IMR-90 (cell line): ENCODE measurements around the gene SH3RF3. TPM values are rescaled to one million over a fixed set of nuclear protein-coding genes. Genes with fewer than 3 reads are reported as not detected.
A peak's percentile ranks its signal among the peaks of the same experiment; 100 is the strongest.

Source experiments
- ATAC-seq: fragments of 200-7000 bp; cut with Tn5 transposase; 2 replicates; pipeline ENCODE4 v1.9.1; 2020; ENCODE audit warnings: low read depth, mild to moderate bottlenecking, moderate library complexity
- BruUV-seq: library from RNA; stranded (reverse); fragments of 400-500 nt; replicated peaks from 2 replicates; lab custom pipeline; 2021; lab: Mats Ljungman, UMichigan
- CTCF ChIA-PET: fragments of 300-600 bp; formaldehyde crosslinking; extraction: SDS; loops from one replicate; lab custom pipeline; 2021; ENCODE audit warnings: antibody characterized with exemption; lab: Yijun Ruan, JAX
- POLR2A ChIA-PET: fragments of 300-600 bp; sonication (Branson Sonifier 250); formaldehyde crosslinking; loops from one replicate; lab custom pipeline; 2022; ENCODE audit warnings: antibody characterized with exemption; ENCODE audit not compliant: unreplicated experiment; lab: Charles Lee
- DNase-seq: peaks from one replicate; pipeline ENCODE4 v3.0.0; 2013
- H2AFZ ChIP-seq: replicated peaks from 2 replicates; pipeline ENCODE3; 2013; ENCODE audit warnings: low read length, mild to moderate bottlenecking; ENCODE audit not compliant: poor library complexity
- H2AK5ac ChIP-seq: 2 replicates; pipeline ENCODE4 v1.6.1; 2013; ENCODE audit warnings: low read depth, low read length, inconsistent platforms
- H2AK9ac ChIP-seq: replicated peaks from 2 replicates; pipeline ENCODE3; 2013; ENCODE audit warnings: mild to moderate bottlenecking, low read depth, low read length, moderate library complexity; ENCODE audit not compliant: poor library complexity
- H2BK120ac ChIP-seq: 2 replicates; pipeline ENCODE4 v1.6.1; 2013; ENCODE audit warnings: low read depth, low read length, inconsistent platforms
- H2BK15ac ChIP-seq: 3 replicates; pipeline ENCODE4 v1.6.1; 2013; ENCODE audit warnings: low read depth, low read length, inconsistent platforms
- H2BK20ac ChIP-seq: 2 replicates; pipeline ENCODE4 v1.6.1; 2013; ENCODE audit warnings: low read depth, mild to moderate bottlenecking, inconsistent platforms, low read length, moderate library complexity
- H2BK5ac ChIP-seq: 2 replicates; pipeline ENCODE4 v1.6.1; 2013; ENCODE audit warnings: mild to moderate bottlenecking, low read depth, low read length, inconsistent platforms; ENCODE audit not compliant: poor library complexity, severe bottlenecking
- H3K14ac ChIP-seq: replicated peaks from 2 replicates; pipeline ENCODE4 v1.6.1; 2013; ENCODE audit warnings: low read depth, low read length, inconsistent platforms
- H3K18ac ChIP-seq: 2 replicates; pipeline ENCODE4 v1.6.1; 2013; ENCODE audit warnings: low read depth, low read length, control low read depth
- H3K23ac ChIP-seq: 2 replicates; pipeline ENCODE4 v1.6.1; 2013; ENCODE audit warnings: low read depth, low read length, inconsistent platforms
- H3K27ac ChIP-seq: 2 replicates; pipeline ENCODE4 v1.5.1; 2013; ENCODE audit warnings: mild to moderate bottlenecking, control low read depth, low read length; ENCODE audit not compliant: insufficient read depth
- H3K27me3 ChIP-seq: 2 replicates; pipeline ENCODE4 v1.6.1; 2013; ENCODE audit warnings: low read length; ENCODE audit not compliant: control insufficient read depth, insufficient read depth
- H3K36me3 ChIP-seq: 2 replicates; pipeline ENCODE4 v1.6.1; 2013; ENCODE audit warnings: low read length, mixed read lengths; ENCODE audit not compliant: control insufficient read depth, insufficient read depth
- H3K4ac ChIP-seq: 2 replicates; pipeline ENCODE4 v1.6.1; 2013; ENCODE audit warnings: low read depth, low read length, inconsistent platforms
- H3K4me1 ChIP-seq: 2 replicates; pipeline ENCODE4 v1.6.1; 2013; ENCODE audit warnings: low read length, mixed read lengths; ENCODE audit not compliant: control insufficient read depth, insufficient read depth
- H3K4me2 ChIP-seq: 2 replicates; pipeline ENCODE4 v1.6.1; 2013; ENCODE audit warnings: low read depth, mild to moderate bottlenecking, control low read depth, low read length, moderate library complexity
- H3K4me3 ChIP-seq: 2 replicates; pipeline ENCODE4 v1.5.1; 2013; ENCODE audit warnings: low read depth, mild to moderate bottlenecking, control low read depth, low read length, moderate library complexity; ENCODE audit not compliant: insufficient read depth
- H3K56ac ChIP-seq: 2 replicates; pipeline ENCODE4 v1.6.1; 2013; ENCODE audit warnings: low read length, inconsistent platforms; ENCODE audit not compliant: insufficient read depth; ENCODE audit errors: extremely low read depth
- H3K79me1 ChIP-seq, 2 experiments: 2 replicates each; pipeline ENCODE4 v1.6.1; 2013; ENCODE audit warnings: low read length in 2 of 2, inconsistent platforms in 1 of 2, low read depth in 1 of 2
- H3K9ac ChIP-seq: 2 replicates; pipeline ENCODE4 v1.6.1; 2013; ENCODE audit warnings: low read depth, low read length, control low read depth
- H3K9me1 ChIP-seq: 2 replicates; pipeline ENCODE4 v1.6.1; 2013; ENCODE audit warnings: low read length, inconsistent platforms; ENCODE audit not compliant: insufficient read depth
- H3K9me3 ChIP-seq: 2 replicates; pipeline ENCODE4 v1.6.1; 2013; ENCODE audit warnings: low read length; ENCODE audit not compliant: control insufficient read depth, insufficient read depth
- H4K20me1 ChIP-seq: 2 replicates; pipeline ENCODE4 v1.6.1; 2013; ENCODE audit warnings: low read length, inconsistent platforms; ENCODE audit not compliant: insufficient read depth
- H4K5ac ChIP-seq: 2 replicates; pipeline ENCODE4 v1.6.1; 2013; ENCODE audit warnings: mild to moderate bottlenecking, low read depth, low read length, control low read depth
- H4K8ac ChIP-seq, 2 experiments: 2 replicates each; pipeline ENCODE4 v1.6.1; 2013; ENCODE audit warnings: low read depth in 2 of 2, low read length in 2 of 2, control low read depth in 1 of 2, inconsistent platforms in 1 of 2
- H4K91ac ChIP-seq: 2 replicates; pipeline ENCODE4 v1.6.1; 2013; ENCODE audit warnings: low read depth, low read length, inconsistent platforms; ENCODE audit not compliant: insufficient read depth
- BHLHE40 ChIP-seq: fragments of 150-350 bp; IDR thresholded peaks from 2 replicates; pipeline ENCODE4 v1.6.1; 2016; ENCODE audit warnings: mild to moderate bottlenecking, low read depth, low read length
- CEBPB ChIP-seq: IDR thresholded peaks from 2 replicates; pipeline ENCODE4 v1.6.1; 2012; ENCODE audit warnings: low read depth, low read length, improper control_type of control experiment
- CHD1 ChIP-seq: IDR thresholded peaks from 2 replicates; pipeline ENCODE4 v1.6.1; 2012; ENCODE audit warnings: low read depth, low read length, improper control_type of control experiment
- CTCF ChIP-seq: conservative IDR thresholded peaks from 2 replicates; pipeline ENCODE4 v1.5.1; 2012; ENCODE audit warnings: mild to moderate bottlenecking, low read depth, low read length, improper control_type of control experiment
- FOS ChIP-seq: fragments of 150-350 bp; IDR thresholded peaks from 2 replicates; pipeline ENCODE4 v1.6.1; 2016; ENCODE audit warnings: low read depth, low read length
- POLR2A ChIP-seq: IDR thresholded peaks from 2 replicates; pipeline ENCODE4 v1.6.1; 2012; ENCODE audit warnings: mild to moderate bottlenecking, low read depth, low read length
- RCOR1 ChIP-seq: IDR thresholded peaks from 2 replicates; pipeline ENCODE4 v1.6.1; 2012; ENCODE audit warnings: mild to moderate bottlenecking, low read length, improper control_type of control experiment; ENCODE audit not compliant: insufficient replicate concordance
- SMC3 ChIP-seq: fragments of 150-350 bp; IDR thresholded peaks from 2 replicates; pipeline ENCODE4 v1.6.1; 2016; ENCODE audit warnings: low read depth, mild to moderate bottlenecking, antibody characterized with exemption, low read length, moderate library complexity
- WGBS, 2 experiments: methylation state at CpG; one replicate each; pipeline versions ENCODE4 v1.1.5 to v1.1.7; 2013; ENCODE audit warnings: missing lambda C conversion rate in 2 of 2; ENCODE audit not compliant: insufficient read length in 1 of 2; ENCODE audit errors: extremely low coverage in 2 of 2; 5-methylcytosine and 5-hydroxymethylcytosine counted together
- dilution Hi-C: fragments of 300-500 bp; cut with HindIII; formaldehyde crosslinking; loops from one replicate; pipeline ENCODE4 v1.14.3; 2018; ENCODE audit warnings: low sequenced_read_pairs; ENCODE audit not compliant: unreplicated experiment
- in situ Hi-C: fragments of 300-500 bp; cut with MboI; formaldehyde crosslinking; loops from 3 replicates; pipeline ENCODE4 v1.14.3; 2019; ENCODE audit warnings: low sequenced_read_pairs, inconsistent platforms, mixed read lengths
- intact Hi-C: fragments of 100-400 bp; cut with micrococcal nuclease; formaldehyde crosslinking; loops from 2 replicates; pipeline ENCODE4 v1.10.0; 2022
- polyA plus RNA-seq, 3 experiments: library from polyadenylated mRNA; depleted of rRNA; stranded (reverse); fragments of >200 nt; gene quantifications; 2 replicates each; pipeline ENCODE4 v1.2.3, GENCODE V29; 2012; ENCODE audit warnings: low replicate concordance in 1 of 3
- total RNA-seq: library from RNA; depleted of rRNA; stranded (reverse); fragments of >200 nt; gene quantifications from 2 replicates; pipeline ENCODE4 v1.2.3, GENCODE V29; 2012
- TF ChIP-seq, protein P1 (sequence below): fragments of 150-350 bp; IDR thresholded peaks from 2 replicates; pipeline ENCODE4 v1.6.1; 2017; ENCODE audit warnings: mild to moderate bottlenecking, antibody characterized with exemption, low read length, low read depth

Gene SH3RF3
- total and polyA plus RNA-seq, 2 of the 4 experiments (the other 2 are of a cell fraction), result 3.4 to 5.3 TPM

- no TSS peak for BruUV-seq
- intact Hi-C loops, result loop anchor here (2.0 kb wide), 1 partner anchor 195 kb away; no protein-coding TSS in a partner anchor
- Histone ChIP-seq H2BK20ac (no peak overlapping the region), H4K20me1 (peaks cover 12% of the 10 kb centered on the region), H3K4ac (no peak overlapping the region), H3K4me2 (no peak overlapping the region), H3K14ac (no peak overlapping the region), H3K27ac (no peak overlapping the region), H3K4me3 (no peak overlapping the region), H4K5ac (no peak overlapping the region), H2BK5ac (no peak overlapping the region), H3K56ac (no peak overlapping the region), H3K79me1 (peaks cover 0 to 24% of the 10 kb centered on the region in 2 experiments; a peak in 2 of 4 replicates), H2BK120ac (no peak overlapping the region), H2AFZ (no peak overlapping the region), H2AK9ac (no peak overlapping the region), H3K9me1 (peaks cover 12% of the 10 kb centered on the region), H3K4me1 (peaks cover 13% of the 10 kb centered on the region), H4K91ac (no peak overlapping the region), H3K9ac (no peak overlapping the region), H3K36me3 (no peaks in the 10 kb centered on the region), H3K23ac (no peak overlapping the region), H2AK5ac (peak overlapping the region; percentile 8; the same call in 1 of the 2 replicates), H3K9me3 (0 out of 2 replicates have a peak, but pooled peaks cover 2% of the 10 kb centered on the region), H2BK15ac (no peak overlapping the region), H4K8ac (no peak overlapping the region), H3K27me3 (peaks cover 27% of the 10 kb centered on the region), H3K18ac (no peak overlapping the region)
- in situ Hi-C loops, result no loop called here
- POLR2A ChIA-PET, result no interaction called here
- TF ChIP-seq, protein P1, sequence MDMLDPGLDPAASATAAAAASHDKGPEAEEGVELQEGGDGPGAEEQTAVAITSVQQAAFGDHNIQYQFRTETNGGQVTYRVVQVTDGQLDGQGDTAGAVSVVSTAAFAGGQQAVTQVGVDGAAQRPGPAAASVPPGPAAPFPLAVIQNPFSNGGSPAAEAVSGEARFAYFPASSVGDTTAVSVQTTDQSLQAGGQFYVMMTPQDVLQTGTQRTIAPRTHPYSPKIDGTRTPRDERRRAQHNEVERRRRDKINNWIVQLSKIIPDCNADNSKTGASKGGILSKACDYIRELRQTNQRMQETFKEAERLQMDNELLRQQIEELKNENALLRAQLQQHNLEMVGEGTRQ, result no peak
- TF ChIP-seq POLR2A (no peak), CEBPB (no peak), CTCF (no peak), CHD1 (no peak), RCOR1 (no peak), FOS (no peak), BHLHE40 (no peak), SMC3 (no peak)
- CTCF ChIA-PET, result no interaction called here
- DNase-seq, result no peak
- WGBS, 2 experiments, result 92% methylated on average over 2 of the region's 4 CpGs; no CpG with 5 or more reads in 1 of the 2 experiments
- no peak for ATAC-seq
- dilution Hi-C loops, result no loop called here
Measured at GRCh38 chr2:109123586-109124201, 5.3 kb upstream of the SH3RF3 start.
